Measurements from ENCODE around the gene DMRTA1.
"Not testable (repeated sequence)": the region's sequence is repeated elsewhere in the genome, so short reads cannot be mapped to it uniquely, and the experiment has no call there.

DMRTA1 gene

DNA sequence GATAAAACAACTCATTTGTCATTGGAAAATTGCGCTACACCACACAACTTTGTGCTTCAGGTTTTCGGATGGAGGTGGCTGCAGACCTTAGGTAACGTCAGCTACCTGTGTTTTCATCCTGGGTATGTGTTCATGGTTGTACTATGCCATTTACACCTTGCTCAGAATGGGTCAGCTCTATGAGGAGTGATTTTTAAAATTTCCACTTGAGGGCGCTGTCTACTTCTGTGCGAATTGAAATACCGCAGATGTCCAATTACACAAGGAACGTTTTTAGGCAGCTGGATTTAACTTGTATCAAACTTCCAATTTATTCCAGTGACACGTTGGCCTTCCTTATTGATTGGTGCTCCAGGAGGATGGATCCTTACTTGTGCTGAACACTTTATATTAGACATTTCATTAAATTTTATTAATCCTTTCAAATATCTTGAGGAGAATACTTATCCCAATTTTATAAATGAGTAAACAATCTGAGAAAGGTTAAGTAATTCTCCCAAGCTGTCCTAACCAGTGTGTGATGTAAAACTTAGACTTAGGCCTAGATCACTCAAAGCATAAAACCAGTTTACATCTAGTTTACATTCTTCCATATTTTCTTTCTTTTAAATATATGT is 23.4 kb downstream of the DMRTA1 start:
- no peak for DNase-seq

DNA sequence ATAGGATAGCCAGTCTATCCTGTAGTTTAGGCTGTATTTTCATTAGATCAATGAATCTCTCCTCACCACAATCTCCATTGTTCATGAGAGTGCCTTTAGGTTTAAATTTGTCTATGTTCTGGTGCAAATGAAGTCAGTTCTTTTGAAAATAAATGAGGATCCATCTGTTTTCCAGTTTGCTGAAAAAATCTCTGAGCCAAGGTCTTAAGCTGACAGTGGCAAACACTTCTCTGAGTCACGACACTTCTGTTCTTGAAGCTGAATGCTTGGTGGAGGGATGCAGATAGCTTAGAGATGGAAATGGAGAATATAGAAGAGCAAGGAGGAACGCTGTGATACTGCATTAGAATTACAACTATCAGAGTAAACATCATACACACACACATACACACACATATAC is 34.9 kb downstream of the DMRTA1 start:
- no peak for DNase-seq

DNA sequence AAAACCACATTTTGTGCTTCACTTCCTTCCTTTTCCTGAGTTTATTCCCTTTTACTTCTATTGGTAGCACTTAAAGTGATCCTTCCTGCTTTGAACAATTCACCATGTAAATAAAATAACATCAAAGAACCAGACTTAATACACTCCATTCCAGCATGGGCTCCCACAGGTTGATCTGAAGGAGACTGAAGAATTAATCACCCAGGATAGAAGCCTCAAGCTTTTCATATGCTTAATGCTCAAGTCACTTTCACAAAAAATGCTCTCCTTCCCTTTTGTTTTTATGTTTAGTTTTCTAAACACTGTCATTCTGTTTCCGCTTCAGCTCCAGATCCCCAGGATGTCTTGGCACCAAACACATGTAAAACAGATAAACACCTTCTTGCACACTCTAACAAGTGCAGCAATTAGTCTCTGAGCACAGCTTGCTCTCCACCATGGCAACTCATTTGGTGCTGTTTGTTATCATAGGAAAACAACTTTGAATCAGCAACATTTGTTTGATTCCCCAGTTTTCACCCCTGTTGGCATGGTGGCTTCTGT is 37.0 kb downstream of the DMRTA1 start:
- no peak for DNase-seq

DNA sequence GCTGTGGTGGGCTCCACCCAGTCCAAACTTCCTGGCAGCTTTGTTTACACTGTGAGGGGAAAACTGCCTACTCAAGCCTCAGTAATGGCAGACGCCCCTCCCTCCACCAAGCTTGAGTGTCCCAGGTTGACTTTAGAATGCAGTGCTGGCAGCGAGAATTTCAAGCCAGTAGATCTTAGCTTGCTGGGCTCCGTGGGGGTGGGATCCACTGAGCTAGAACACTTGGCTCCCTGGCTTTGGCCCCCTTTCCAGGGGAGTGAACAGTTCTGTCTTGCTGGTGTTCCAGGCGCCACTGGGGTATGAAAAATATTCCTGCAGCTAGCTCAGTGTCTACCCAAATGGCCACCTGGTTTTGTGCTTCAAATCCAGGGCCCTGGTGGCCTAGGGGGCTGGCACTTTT is 49.6 kb downstream of the DMRTA1 start:
- not testable (repeated sequence) for DNase-seq

All from activated CD4-positive, alpha-beta T cell treated with anti-CD3 and anti-CD28 coated beads, Interleukin-2, amount 50 U/mL, for 1 hour (primary cell).